WTC11 (cell line): Measurements from ENCODE around the gene PWP1. TPM values are rescaled to one million over a fixed set of nuclear protein-coding genes. Genes with fewer than 3 reads are reported as not detected.

ENCODE experiments used
- ATAC-seq: fragments of 200-7000 bp; cut with Tn5 transposase; 2 replicates; pipeline ENCODE4 v1.10.0; 2021; ENCODE audit warnings: mild to moderate bottlenecking, moderate library complexity
- CTCF ChIA-PET: fragments of 300-600 bp; sonication (Branson Sonifier 250); formaldehyde crosslinking; loops from one replicate; lab custom pipeline; 2021; ENCODE audit warnings: antibody characterized with exemption; lab: Charles Lee
- POLR2A ChIA-PET: fragments of 350-600 bp; sonication (Branson Sonifier 250); formaldehyde crosslinking; loops from one replicate; lab custom pipeline; 2021; ENCODE audit warnings: antibody characterized with exemption; lab: Charles Lee
- DNase-seq: peaks from one replicate; pipeline ENCODE4 v3.0.0; 2021; ENCODE audit warnings: low spot score
- H3K27ac Mint-ChIP-seq: 2 replicates; pipeline ENCODE4 v1.8.0; 2021; ENCODE audit warnings: mixed read lengths
- H3K27me3 Mint-ChIP-seq: 2 replicates; pipeline ENCODE4 v1.8.0; 2021; ENCODE audit warnings: low read depth, mild to moderate bottlenecking, moderate library complexity, mixed read lengths
- H3K36me3 Mint-ChIP-seq: 2 replicates; pipeline ENCODE4 v1.8.0; 2021; ENCODE audit warnings: mixed read lengths
- H3K4me1 Mint-ChIP-seq: 2 replicates; pipeline ENCODE4 v1.8.0; 2022; ENCODE audit warnings: mixed read lengths
- H3K4me3 Mint-ChIP-seq: 2 replicates; pipeline ENCODE4 v1.8.0; 2021; ENCODE audit warnings: mild to moderate bottlenecking, moderate library complexity, mixed read lengths
- H3K9me3 Mint-ChIP-seq: 2 replicates; pipeline ENCODE4 v1.8.0; 2021; ENCODE audit warnings: mixed read lengths
- ATF2 ChIP-seq: sonication (generic); formaldehyde crosslinking; IDR thresholded peaks from 2 replicates; pipeline ENCODE4 v1.8.1; 2022; ENCODE audit warnings: low read depth, missing genetic modification reagents, borderline replicate concordance
- CBFB ChIP-seq: sonication (generic); formaldehyde crosslinking; IDR thresholded peaks from 2 replicates; pipeline ENCODE4 v1.8.1; 2022; ENCODE audit warnings: mild to moderate bottlenecking, low read depth, missing genetic modification reagents
- CREB1 ChIP-seq: sonication (generic); formaldehyde crosslinking; IDR thresholded peaks from 2 replicates; pipeline ENCODE4 v1.8.0; 2023; ENCODE audit warnings: mild to moderate bottlenecking, missing genetic modification reagents
- EMX1 ChIP-seq: fragments of 250-450 bp; sonication (Bioruptor Pico); IDR thresholded peaks from 2 replicates; pipeline ENCODE4 v1.8.0; 2021; ENCODE audit warnings: mild to moderate bottlenecking
- FOXK1 ChIP-seq: sonication (generic); formaldehyde crosslinking; IDR thresholded peaks from 2 replicates; pipeline ENCODE4 v1.8.0; 2022; ENCODE audit warnings: mild to moderate bottlenecking, moderate library complexity, missing genetic modification reagents
- GRHL2 ChIP-seq: fragments of 250-450 bp; sonication (Bioruptor Pico); IDR thresholded peaks from 2 replicates; pipeline ENCODE4 v1.8.0; 2022; ENCODE audit warnings: mild to moderate bottlenecking, moderate library complexity; ENCODE audit not compliant: insufficient replicate concordance, severe bottlenecking
- MYBL2 ChIP-seq: sonication (generic); formaldehyde crosslinking; IDR thresholded peaks from 2 replicates; pipeline ENCODE4 v1.8.1; 2023; ENCODE audit warnings: mild to moderate bottlenecking, moderate library complexity, missing genetic modification reagents
- NFYB ChIP-seq: sonication (generic); formaldehyde crosslinking; conservative IDR thresholded peaks from 2 replicates; pipeline ENCODE4 v1.8.0; 2022; ENCODE audit warnings: low read depth, missing genetic modification reagents
- OVOL2 ChIP-seq: fragments of 250-450 bp; sonication (Bioruptor Pico); IDR thresholded peaks from 2 replicates; pipeline ENCODE4 v1.9.0; 2021; ENCODE audit warnings: mild to moderate bottlenecking, borderline replicate concordance
- PREB ChIP-seq: sonication (generic); formaldehyde crosslinking; IDR thresholded peaks from 2 replicates; pipeline ENCODE4 v1.8.1; 2022; ENCODE audit warnings: mild to moderate bottlenecking, missing genetic modification reagents, moderate library complexity, borderline replicate concordance
- SMAD4 ChIP-seq: sonication (generic); formaldehyde crosslinking; IDR thresholded peaks from 2 replicates; pipeline ENCODE4 v1.8.0; 2022; ENCODE audit warnings: mild to moderate bottlenecking, missing genetic modification reagents
- SP1 ChIP-seq: sonication (generic); formaldehyde crosslinking; conservative IDR thresholded peaks from 2 replicates; pipeline ENCODE4 v1.8.1; 2022; ENCODE audit warnings: missing genetic modification reagents
- TCF7 ChIP-seq: sonication (generic); formaldehyde crosslinking; IDR thresholded peaks from 2 replicates; pipeline ENCODE4 v1.8.0; 2022; ENCODE audit warnings: mild to moderate bottlenecking, low read depth, missing genetic modification reagents, moderate library complexity
- ZNF219 ChIP-seq: sonication (generic); formaldehyde crosslinking; IDR thresholded peaks from 2 replicates; pipeline ENCODE4 v1.8.0; 2023; ENCODE audit warnings: missing genetic modification reagents, mild to moderate bottlenecking, borderline replicate concordance
- ZNF416 ChIP-seq: fragments of 250-450 bp; sonication (Bioruptor Pico); IDR thresholded peaks from 2 replicates; pipeline ENCODE4 v1.9.0; 2021; ENCODE audit warnings: mild to moderate bottlenecking, inconsistent platforms
- ZNF532 ChIP-seq: fragments of 250-450 bp; sonication (Bioruptor Pico); IDR thresholded peaks from 2 replicates; pipeline ENCODE4 v1.9.0; 2021; ENCODE audit warnings: mild to moderate bottlenecking, borderline replicate concordance
- total RNA-seq: library from RNA; stranded (reverse); gene quantifications from 3 replicates; pipeline ENCODE4 v1.2.3, GENCODE V29; 2021
- TF ChIP-seq, protein P1 (sequence below): sonication (generic); formaldehyde crosslinking; IDR thresholded peaks from 2 replicates; pipeline ENCODE4 v1.8.0; 2022; ENCODE audit warnings: mild to moderate bottlenecking, missing genetic modification reagents
- TF ChIP-seq, protein P2 (sequence below): sonication (generic); formaldehyde crosslinking; conservative IDR thresholded peaks from 2 replicates; pipeline ENCODE4 v1.8.1; 2022; ENCODE audit warnings: mild to moderate bottlenecking, missing genetic modification reagents
- TF ChIP-seq, protein P3 (sequence below): sonication (generic); formaldehyde crosslinking; IDR thresholded peaks from 2 replicates; pipeline ENCODE4 v1.8.0; 2022; ENCODE audit warnings: missing genetic modification reagents
- TF ChIP-seq, protein P4 (sequence below): sonication (generic); formaldehyde crosslinking; IDR thresholded peaks from 2 replicates; pipeline ENCODE4 v1.8.0; 2023; ENCODE audit warnings: mild to moderate bottlenecking, missing genetic modification reagents

Gene PWP1
- total RNA-seq, 1 experiment from 2014 or later: 54.2 TPM

GRCh38 chr12:107642240-107642639 lies 43.4 kb upstream of the PWP1 start:
- no peaks in the 10 kb centered on the region for H3K9me3 Mint-ChIP-seq
- H3K27ac Mint-ChIP-seq: no peak overlapping the region
- H3K4me1 Mint-ChIP-seq: peaks cover 22% of the 10 kb centered on the region
- TF ChIP-seq, protein P1, sequence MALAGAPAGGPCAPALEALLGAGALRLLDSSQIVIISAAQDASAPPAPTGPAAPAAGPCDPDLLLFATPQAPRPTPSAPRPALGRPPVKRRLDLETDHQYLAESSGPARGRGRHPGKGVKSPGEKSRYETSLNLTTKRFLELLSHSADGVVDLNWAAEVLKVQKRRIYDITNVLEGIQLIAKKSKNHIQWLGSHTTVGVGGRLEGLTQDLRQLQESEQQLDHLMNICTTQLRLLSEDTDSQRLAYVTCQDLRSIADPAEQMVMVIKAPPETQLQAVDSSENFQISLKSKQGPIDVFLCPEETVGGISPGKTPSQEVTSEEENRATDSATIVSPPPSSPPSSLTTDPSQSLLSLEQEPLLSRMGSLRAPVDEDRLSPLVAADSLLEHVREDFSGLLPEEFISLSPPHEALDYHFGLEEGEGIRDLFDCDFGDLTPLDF (CRISPR knock-in tag): no peak
- TF ChIP-seq SMAD4 (no peak), CBFB (CRISPR knock-in tag) (no peak), GRHL2 (no peak), NFYB (no peak), CREB1 (no peak), ATF2 (CRISPR knock-in tag) (no peak), ZNF416 (no peak), ZNF219 (CRISPR knock-in tag) (no peak), SP1 (no peak), OVOL2 (no peak), MYBL2 (CRISPR knock-in tag) (no peak), TCF7 (CRISPR knock-in tag) (no peak), FOXK1 (CRISPR knock-in tag) (no peak)
- TF ChIP-seq, protein P2, sequence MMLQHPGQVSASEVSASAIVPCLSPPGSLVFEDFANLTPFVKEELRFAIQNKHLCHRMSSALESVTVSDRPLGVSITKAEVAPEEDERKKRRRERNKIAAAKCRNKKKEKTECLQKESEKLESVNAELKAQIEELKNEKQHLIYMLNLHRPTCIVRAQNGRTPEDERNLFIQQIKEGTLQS (CRISPR knock-in tag): no peak
- no peaks in the 10 kb centered on the region for H3K27me3 Mint-ChIP-seq
- CTCF ChIA-PET: interaction anchor here (1.0 kb wide), 1 partner anchor 34 kb away, joined by 5 read pairs; no protein-coding TSS in a partner anchor
- H3K4me3 Mint-ChIP-seq: no peak overlapping the region
- ATAC-seq: no peak
- POLR2A ChIA-PET: no interaction called here
- H3K36me3 Mint-ChIP-seq: peaks cover 13% of the 10 kb centered on the region; the same call in 1 of the 2 replicates
- DNase-seq: no peak

GRCh38 chr12:107645630-107646333 lies 39.8 kb upstream of the PWP1 start:
- ChIA-PET POLR2A (interaction anchor here (1.8 kb wide), 1 partner anchor 10 kb away, joined by 10 read pairs; no protein-coding TSS in a partner anchor), CTCF (interaction anchor here (1.0 to 3.0 kb wide), 4 partner anchors 11 to 263 kb away, joined by 3 to 18 read pairs (median 7); no protein-coding TSS in a partner anchor)
- no peaks in the 10 kb centered on the region for H3K9me3 Mint-ChIP-seq
- peaks cover 26% of the 10 kb centered on the region for H3K4me1 Mint-ChIP-seq
- ATAC-seq: peak; percentile 86
- peaks cover 9% of the 10 kb centered on the region for H3K36me3 Mint-ChIP-seq
- no peaks in the 10 kb centered on the region for H3K27me3 Mint-ChIP-seq
- peak overlapping the region; percentile 99 for H3K27ac Mint-ChIP-seq
- DNase-seq: peak; percentile 75
- H3K4me3 Mint-ChIP-seq: peak overlapping the region; percentile 42
- TF ChIP-seq PREB (CRISPR knock-in tag): no peak
- TF ChIP-seq ZNF532 (CRISPR knock-in tag): no peak
- TF ChIP-seq, protein P3, sequence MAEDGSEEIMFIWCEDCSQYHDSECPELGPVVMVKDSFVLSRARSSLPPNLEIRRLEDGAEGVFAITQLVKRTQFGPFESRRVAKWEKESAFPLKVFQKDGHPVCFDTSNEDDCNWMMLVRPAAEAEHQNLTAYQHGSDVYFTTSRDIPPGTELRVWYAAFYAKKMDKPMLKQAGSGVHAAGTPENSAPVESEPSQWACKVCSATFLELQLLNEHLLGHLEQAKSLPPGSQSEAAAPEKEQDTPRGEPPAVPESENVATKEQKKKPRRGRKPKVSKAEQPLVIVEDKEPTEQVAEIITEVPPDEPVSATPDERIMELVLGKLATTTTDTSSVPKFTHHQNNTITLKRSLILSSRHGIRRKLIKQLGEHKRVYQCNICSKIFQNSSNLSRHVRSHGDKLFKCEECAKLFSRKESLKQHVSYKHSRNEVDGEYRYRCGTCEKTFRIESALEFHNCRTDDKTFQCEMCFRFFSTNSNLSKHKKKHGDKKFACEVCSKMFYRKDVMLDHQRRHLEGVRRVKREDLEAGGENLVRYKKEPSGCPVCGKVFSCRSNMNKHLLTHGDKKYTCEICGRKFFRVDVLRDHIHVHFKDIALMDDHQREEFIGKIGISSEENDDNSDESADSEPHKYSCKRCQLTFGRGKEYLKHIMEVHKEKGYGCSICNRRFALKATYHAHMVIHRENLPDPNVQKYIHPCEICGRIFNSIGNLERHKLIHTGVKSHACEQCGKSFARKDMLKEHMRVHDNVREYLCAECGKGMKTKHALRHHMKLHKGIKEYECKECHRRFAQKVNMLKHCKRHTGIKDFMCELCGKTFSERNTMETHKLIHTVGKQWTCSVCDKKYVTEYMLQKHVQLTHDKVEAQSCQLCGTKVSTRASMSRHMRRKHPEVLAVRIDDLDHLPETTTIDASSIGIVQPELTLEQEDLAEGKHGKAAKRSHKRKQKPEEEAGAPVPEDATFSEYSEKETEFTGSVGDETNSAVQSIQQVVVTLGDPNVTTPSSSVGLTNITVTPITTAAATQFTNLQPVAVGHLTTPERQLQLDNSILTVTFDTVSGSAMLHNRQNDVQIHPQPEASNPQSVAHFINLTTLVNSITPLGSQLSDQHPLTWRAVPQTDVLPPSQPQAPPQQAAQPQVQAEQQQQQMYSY (CRISPR knock-in tag): no peak
- TF ChIP-seq TCF7 (CRISPR knock-in tag): no peak
- TF ChIP-seq EMX1 (CRISPR knock-in tag): no peak
- TF ChIP-seq, protein P4, sequence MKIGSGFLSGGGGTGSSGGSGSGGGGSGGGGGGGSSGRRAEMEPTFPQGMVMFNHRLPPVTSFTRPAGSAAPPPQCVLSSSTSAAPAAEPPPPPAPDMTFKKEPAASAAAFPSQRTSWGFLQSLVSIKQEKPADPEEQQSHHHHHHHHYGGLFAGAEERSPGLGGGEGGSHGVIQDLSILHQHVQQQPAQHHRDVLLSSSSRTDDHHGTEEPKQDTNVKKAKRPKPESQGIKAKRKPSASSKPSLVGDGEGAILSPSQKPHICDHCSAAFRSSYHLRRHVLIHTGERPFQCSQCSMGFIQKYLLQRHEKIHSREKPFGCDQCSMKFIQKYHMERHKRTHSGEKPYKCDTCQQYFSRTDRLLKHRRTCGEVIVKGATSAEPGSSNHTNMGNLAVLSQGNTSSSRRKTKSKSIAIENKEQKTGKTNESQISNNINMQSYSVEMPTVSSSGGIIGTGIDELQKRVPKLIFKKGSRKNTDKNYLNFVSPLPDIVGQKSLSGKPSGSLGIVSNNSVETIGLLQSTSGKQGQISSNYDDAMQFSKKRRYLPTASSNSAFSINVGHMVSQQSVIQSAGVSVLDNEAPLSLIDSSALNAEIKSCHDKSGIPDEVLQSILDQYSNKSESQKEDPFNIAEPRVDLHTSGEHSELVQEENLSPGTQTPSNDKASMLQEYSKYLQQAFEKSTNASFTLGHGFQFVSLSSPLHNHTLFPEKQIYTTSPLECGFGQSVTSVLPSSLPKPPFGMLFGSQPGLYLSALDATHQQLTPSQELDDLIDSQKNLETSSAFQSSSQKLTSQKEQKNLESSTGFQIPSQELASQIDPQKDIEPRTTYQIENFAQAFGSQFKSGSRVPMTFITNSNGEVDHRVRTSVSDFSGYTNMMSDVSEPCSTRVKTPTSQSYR (CRISPR knock-in tag): no peak
